ENCODE data around the gene C20orf144.

C20orf144 gene

GRCh38 chr20:33646191-33646590 is 15.9 kb upstream of the C20orf144 start:
- TF ChIP-seq SIN3A (IDR thresholded peaks at IDR 0.05; ENCODE audit: borderline replicate concordance, insufficient read depth, low read length) (no peak), POLR2AphosphoS5 (IDR thresholded peaks at IDR 0.05; ENCODE audit: low read depth, low read length) (no peak), TAF1 (IDR thresholded peaks at IDR 0.05; ENCODE audit: borderline replicate concordance, insufficient read depth, low read length) (no peak), FOXP2 (optimal IDR thresholded peaks at IDR 0.05; ENCODE audit: borderline replicate concordance, extremely low read depth, extremely low read length, insufficient read depth) (no peak), REST (IDR thresholded peaks at IDR 0.05; ENCODE audit: insufficient read depth in 1 of 2, low read depth in 2 of 2, low read length in 2 of 2) (no peak)

- peak; percentile 75 to 93 for TF ChIP-seq REST (IDR thresholded peaks at IDR 0.05; ENCODE audit: insufficient read depth in 1 of 2, low read depth in 2 of 2, low read length in 2 of 2)
Measured at GRCh38 chr20:33646959-33647602, 15.0 kb upstream of the C20orf144 start.

DNA sequence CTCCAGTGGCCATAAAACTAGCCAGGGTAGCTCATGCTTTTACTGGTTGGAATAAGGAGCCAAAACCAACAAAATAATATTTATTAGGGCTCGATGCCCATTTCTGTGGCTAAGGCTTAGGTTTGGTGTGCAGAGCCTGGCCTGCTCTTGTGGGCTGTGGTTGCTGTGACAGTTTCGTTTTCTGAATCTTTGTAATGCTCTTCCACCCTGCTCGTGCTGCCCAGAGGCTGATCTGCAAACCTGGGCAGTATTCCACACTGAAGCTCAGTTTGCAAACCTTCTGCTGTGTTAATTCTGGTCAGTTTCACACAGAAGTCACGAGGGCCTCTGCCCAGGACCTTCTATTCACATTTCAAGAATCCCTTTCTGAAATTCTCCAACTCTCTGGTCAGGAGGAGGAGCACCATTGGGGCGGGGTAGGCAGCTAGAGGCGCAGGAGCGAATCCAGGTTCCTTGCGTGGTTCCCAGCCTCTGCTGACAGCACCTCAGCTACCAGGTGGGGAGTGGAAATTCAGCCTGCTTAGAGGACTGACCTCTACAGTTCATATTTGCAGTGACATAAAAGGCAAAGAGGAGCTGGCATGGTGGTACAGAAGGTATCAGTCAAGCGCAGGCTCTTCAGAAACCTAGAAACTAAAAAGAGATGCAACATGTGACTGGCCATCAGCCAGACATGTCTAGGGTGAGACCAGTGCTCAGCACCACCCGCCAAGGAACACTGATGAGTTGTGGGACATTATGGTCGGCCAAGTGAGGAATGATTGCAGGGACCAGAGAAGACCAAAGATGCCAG is 14.3 kb upstream of the C20orf144 start:
- no peak for TF ChIP-seq REST (IDR thresholded peaks at IDR 0.05; ENCODE audit: insufficient read depth in 1 of 2, low read depth in 2 of 2, low read length in 2 of 2)
- TF ChIP-seq FOXP2 (optimal IDR thresholded peaks at IDR 0.05; ENCODE audit: borderline replicate concordance, extremely low read depth, extremely low read length, insufficient read depth) = no peak
- no peak for TF ChIP-seq SIN3A (IDR thresholded peaks at IDR 0.05; ENCODE audit: borderline replicate concordance, insufficient read depth, low read length)
- no peak for TF ChIP-seq POLR2AphosphoS5 (IDR thresholded peaks at IDR 0.05; ENCODE audit: low read depth, low read length)
- TF ChIP-seq TAF1 (IDR thresholded peaks at IDR 0.05; ENCODE audit: borderline replicate concordance, insufficient read depth, low read length) = no peak

- TF ChIP-seq POLR2AphosphoS5 (IDR thresholded peaks at IDR 0.05; ENCODE audit: low read depth, low read length) (no peak), REST (IDR thresholded peaks at IDR 0.05; ENCODE audit: insufficient read depth in 1 of 2, low read depth in 2 of 2, low read length in 2 of 2) (no peak), SIN3A (IDR thresholded peaks at IDR 0.05; ENCODE audit: borderline replicate concordance, insufficient read depth, low read length) (no peak), TAF1 (IDR thresholded peaks at IDR 0.05; ENCODE audit: borderline replicate concordance, insufficient read depth, low read length) (no peak), FOXP2 (optimal IDR thresholded peaks at IDR 0.05; ENCODE audit: borderline replicate concordance, extremely low read depth, extremely low read length, insufficient read depth) (no peak)
Measured at GRCh38 chr20:33648396-33649004, 13.6 kb upstream of the C20orf144 start.

All from PFSK-1 (cell line).